ENCODE measurements around the gene ERH. TPM values are rescaled to one million over a fixed set of nuclear protein-coding genes. Genes with fewer than 3 reads are reported as not detected.
A peak's percentile ranks its signal among the peaks of the same experiment; 100 is the strongest.

The ERH gene
- total RNA-seq, 1 donor from 2014 or later, result 223 TPM

DNA sequence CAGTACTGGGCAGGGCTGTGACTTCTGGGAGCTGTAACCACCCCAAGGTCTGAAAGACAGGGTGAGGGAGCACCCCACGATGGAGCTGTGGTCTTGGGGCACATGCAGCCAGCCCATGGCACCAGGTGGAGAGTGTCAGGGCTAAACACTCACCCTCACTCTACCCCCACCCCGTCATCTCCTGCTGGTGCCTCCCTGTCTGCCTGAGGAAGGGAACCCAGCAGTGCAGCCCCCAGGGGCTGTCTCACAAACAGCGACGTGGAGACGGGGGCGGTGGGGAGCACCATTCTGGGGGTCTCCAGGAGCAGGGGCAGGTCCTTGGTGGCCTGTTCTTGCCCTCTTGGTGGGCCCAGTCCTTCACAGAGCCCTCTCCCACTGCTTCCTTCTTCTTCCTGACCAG is 63.5 kb downstream of the ERH start:
- DNase-seq, result no peak
- Mint-ChIP-seq H3K36me3 (ENCODE audit: unreplicated experiment) (peaks cover 11% of the 10 kb centered on the region), H3K4me3 (ENCODE audit: unreplicated experiment) (no peak overlapping the region), H3K9me3 (ENCODE audit: unreplicated experiment) (peaks cover 9% of the 10 kb centered on the region), H3K27me3 (ENCODE audit: unreplicated experiment) (peaks cover 10% of the 10 kb centered on the region), H3K27ac (ENCODE audit: unreplicated experiment) (peak overlapping the region; percentile 70), H3K4me1 (ENCODE audit: low read depth, unreplicated experiment) (peaks cover 7% of the 10 kb centered on the region)
- no peak for TF ChIP-seq CTCF (IDR thresholded peaks at IDR 0.05; ENCODE audit: partially characterized antibody, unreplicated experiment)

- peaks cover 9% of the 10 kb centered on the region for H3K27me3 Mint-ChIP-seq (ENCODE audit: unreplicated experiment)
- no peak overlapping the region for H3K4me3 Mint-ChIP-seq (ENCODE audit: unreplicated experiment)
- peak overlapping the region; percentile 70 for H3K27ac Mint-ChIP-seq (ENCODE audit: unreplicated experiment)
- peaks cover 4% of the 10 kb centered on the region for H3K4me1 Mint-ChIP-seq (ENCODE audit: low read depth, unreplicated experiment)
- DNase-seq, result no peak
- H3K9me3 Mint-ChIP-seq (ENCODE audit: unreplicated experiment), result peaks cover 9% of the 10 kb centered on the region
- H3K36me3 Mint-ChIP-seq (ENCODE audit: unreplicated experiment), result peaks cover 11% of the 10 kb centered on the region
- TF ChIP-seq CTCF (IDR thresholded peaks at IDR 0.05; ENCODE audit: partially characterized antibody, unreplicated experiment), result no peak
Observed at GRCh38 chr14:69333791-69334337, 64.2 kb downstream of the ERH start.

- Mint-ChIP-seq H3K4me3 (ENCODE audit: unreplicated experiment) (no peak overlapping the region), H3K27ac (ENCODE audit: unreplicated experiment) (no peak overlapping the region), H3K36me3 (ENCODE audit: unreplicated experiment) (peaks cover 15% of the 10 kb centered on the region), H3K4me1 (ENCODE audit: low read depth, unreplicated experiment) (peaks cover 4% of the 10 kb centered on the region), H3K9me3 (ENCODE audit: unreplicated experiment) (peaks cover 10% of the 10 kb centered on the region), H3K27me3 (ENCODE audit: unreplicated experiment) (peaks cover 9% of the 10 kb centered on the region)
- no peak for DNase-seq
- no peak for TF ChIP-seq CTCF (IDR thresholded peaks at IDR 0.05; ENCODE audit: partially characterized antibody, unreplicated experiment)
Observed at GRCh38 chr14:69332782-69333395, 65.2 kb downstream of the ERH start.

GRCh38 chr14:69331206-69331605 is 66.9 kb downstream of the ERH start:
- no peak overlapping the region for H3K27ac Mint-ChIP-seq (ENCODE audit: unreplicated experiment)
- peaks cover 12% of the 10 kb centered on the region for H3K9me3 Mint-ChIP-seq (ENCODE audit: unreplicated experiment)
- no peak overlapping the region for H3K4me3 Mint-ChIP-seq (ENCODE audit: unreplicated experiment)
- TF ChIP-seq CTCF (IDR thresholded peaks at IDR 0.05; ENCODE audit: partially characterized antibody, unreplicated experiment), result no peak
- DNase-seq, result no peak
- H3K27me3 Mint-ChIP-seq (ENCODE audit: unreplicated experiment), result peaks cover 8% of the 10 kb centered on the region
- peaks cover under 1% of the 10 kb centered on the region for H3K4me1 Mint-ChIP-seq (ENCODE audit: low read depth, unreplicated experiment)
- H3K36me3 Mint-ChIP-seq (ENCODE audit: unreplicated experiment), result peaks cover 16% of the 10 kb centered on the region

Other genes with a start within 250 kb of the ERH start
- gene DCAF5, start 245.2 kb downstream of the ERH start, total RNA-seq (ENCODE audit: unreplicated experiment), result 56.6 TPM
- 31.2 TPM for gene EXD2, start 206.8 kb downstream of the ERH start, total RNA-seq (ENCODE audit: unreplicated experiment)
- 124 TPM for gene GALNT16, start 138.1 kb downstream of the ERH start, total RNA-seq (ENCODE audit: unreplicated experiment)
- gene SLC39A9, start 393 bp upstream of the ERH start, total RNA-seq (ENCODE audit: unreplicated experiment), result 56.4 TPM
- gene PLEKHD1, start 86.4 kb upstream of the ERH start, total RNA-seq (ENCODE audit: unreplicated experiment), result 1.3 TPM
- 7.8 TPM for gene CCDC177, start 176.6 kb upstream of the ERH start, total RNA-seq (ENCODE audit: unreplicated experiment)
- 106 TPM for gene SUSD6, start 213.3 kb upstream of the ERH start, total RNA-seq (ENCODE audit: unreplicated experiment)

Measured in glutamatergic neuron (in vitro differentiated cells).